HEK293 (cell line): ENCODE results near the gene FBXO17.

Experiments
- KLF7 ChIP-seq: fragments of 450-650 bp; formaldehyde crosslinking; IDR thresholded peaks from 2 replicates; pipeline ENCODE4 v1.5.1; 2016; ENCODE audit warnings: missing biosample characterization, missing genetic modification characterization, borderline replicate concordance
- PATZ1 ChIP-seq: fragments of 450-650 bp; formaldehyde crosslinking; IDR thresholded peaks from 2 replicates; pipeline ENCODE4 v1.5.1; 2016; ENCODE audit warnings: missing biosample characterization, missing genetic modification characterization
- SP3 ChIP-seq: fragments of 450-650 bp; formaldehyde crosslinking; IDR thresholded peaks from 2 replicates; pipeline ENCODE4 v1.5.1; 2016; ENCODE audit warnings: missing biosample characterization, missing genetic modification characterization
- ZBTB17 ChIP-seq: fragments of 450-650 bp; formaldehyde crosslinking; IDR thresholded peaks from 2 replicates; pipeline ENCODE4 v1.5.1; 2016; ENCODE audit warnings: missing biosample characterization, missing genetic modification characterization
- ZFHX2 ChIP-seq: fragments of 450-650 bp; formaldehyde crosslinking; conservative IDR thresholded peaks from 2 replicates; pipeline ENCODE4 v1.5.1; 2016; ENCODE audit warnings: missing biosample characterization, missing genetic modification characterization
- ZIC2 ChIP-seq: fragments of 450-650 bp; formaldehyde crosslinking; IDR thresholded peaks from 2 replicates; pipeline ENCODE4 v1.5.1; 2016; ENCODE audit warnings: missing biosample characterization, missing genetic modification characterization
- ZNF10 ChIP-seq: fragments of 450-650 bp; formaldehyde crosslinking; IDR thresholded peaks from 2 replicates; pipeline ENCODE4 v1.5.1; 2017; ENCODE audit warnings: missing biosample characterization, missing genetic modification characterization
- ZNF114 ChIP-seq: fragments of 450-650 bp; formaldehyde crosslinking; IDR thresholded peaks from 2 replicates; pipeline ENCODE4 v1.5.0; 2017; ENCODE audit warnings: missing biosample characterization, missing genetic modification characterization
- ZNF121 ChIP-seq: fragments of 450-650 bp; formaldehyde crosslinking; IDR thresholded peaks from 2 replicates; pipeline ENCODE4 v1.5.1; 2016; ENCODE audit warnings: missing biosample characterization, missing genetic modification characterization
- ZNF138 ChIP-seq: fragments of 450-650 bp; formaldehyde crosslinking; IDR thresholded peaks from 2 replicates; pipeline ENCODE4 v1.5.1; 2016; ENCODE audit warnings: missing biosample characterization, missing genetic modification characterization, borderline replicate concordance
- ZNF157 ChIP-seq: fragments of 450-650 bp; formaldehyde crosslinking; IDR thresholded peaks from 2 replicates; pipeline ENCODE4 v1.5.1; 2016; ENCODE audit warnings: missing biosample characterization, missing genetic modification characterization
- ZNF16 ChIP-seq: fragments of 450-650 bp; formaldehyde crosslinking; IDR thresholded peaks from 2 replicates; pipeline ENCODE4 v1.5.1; 2016; ENCODE audit warnings: low read depth, missing biosample characterization, missing genetic modification characterization
- ZNF169 ChIP-seq: fragments of 450-650 bp; formaldehyde crosslinking; IDR thresholded peaks from 2 replicates; pipeline ENCODE4 v1.5.1; 2016; ENCODE audit warnings: missing biosample characterization, missing genetic modification characterization
- ZNF184 ChIP-seq: fragments of 450-650 bp; IDR thresholded peaks from 2 replicates; pipeline ENCODE4 v1.5.1; 2018; ENCODE audit warnings: missing biosample characterization, mild to moderate bottlenecking, missing genetic modification characterization
- ZNF266 ChIP-seq: fragments of 450-650 bp; formaldehyde crosslinking; IDR thresholded peaks from 2 replicates; pipeline ENCODE4 v1.5.1; 2016; ENCODE audit warnings: missing biosample characterization, missing genetic modification characterization, low read depth
- ZNF354C ChIP-seq: fragments of 450-650 bp; formaldehyde crosslinking; IDR thresholded peaks from 2 replicates; pipeline ENCODE4 v1.5.1; 2016; ENCODE audit warnings: missing biosample characterization, missing genetic modification characterization, low read depth, borderline replicate concordance
- ZNF394 ChIP-seq: fragments of 450-650 bp; formaldehyde crosslinking; IDR thresholded peaks from 2 replicates; pipeline ENCODE4 v1.5.1; 2016; ENCODE audit warnings: missing biosample characterization, missing genetic modification characterization, mild to moderate bottlenecking, moderate library complexity, borderline replicate concordance
- ZNF398 ChIP-seq: fragments of 450-650 bp; formaldehyde crosslinking; IDR thresholded peaks from 2 replicates; pipeline ENCODE4 v1.5.1; 2017; ENCODE audit warnings: missing biosample characterization, missing genetic modification characterization
- ZNF449 ChIP-seq: fragments of 450-650 bp; formaldehyde crosslinking; IDR thresholded peaks from 2 replicates; pipeline ENCODE4 v1.5.1; 2017; ENCODE audit warnings: missing biosample characterization, mild to moderate bottlenecking, missing genetic modification characterization, moderate library complexity
- ZNF555 ChIP-seq: fragments of 450-650 bp; formaldehyde crosslinking; conservative IDR thresholded peaks from 2 replicates; pipeline ENCODE4 v1.5.1; 2017; ENCODE audit warnings: missing biosample characterization, mild to moderate bottlenecking, missing genetic modification characterization, inconsistent platforms
- ZNF560 ChIP-seq: fragments of 450-650 bp; formaldehyde crosslinking; IDR thresholded peaks from 2 replicates; pipeline ENCODE4 v1.5.1; 2017; ENCODE audit warnings: missing biosample characterization, missing genetic modification characterization, borderline replicate concordance
- ZNF571 ChIP-seq: fragments of 450-650 bp; formaldehyde crosslinking; IDR thresholded peaks from 2 replicates; pipeline ENCODE4 v1.5.0; 2017; ENCODE audit warnings: missing biosample characterization, missing genetic modification characterization
- ZNF624 ChIP-seq: fragments of 450-650 bp; formaldehyde crosslinking; IDR thresholded peaks from 2 replicates; pipeline ENCODE4 v1.5.1; 2017; ENCODE audit warnings: missing biosample characterization, missing genetic modification characterization
- ZNF658 ChIP-seq: fragments of 450-650 bp; formaldehyde crosslinking; IDR thresholded peaks from 2 replicates; pipeline ENCODE4; 2016; ENCODE audit warnings: missing biosample characterization, missing genetic modification characterization
- ZNF660 ChIP-seq: fragments of 450-650 bp; IDR thresholded peaks from 2 replicates; pipeline ENCODE4 v1.5.1; 2018; ENCODE audit warnings: missing biosample characterization, mild to moderate bottlenecking, missing genetic modification characterization
- ZNF670 ChIP-seq: fragments of 450-650 bp; formaldehyde crosslinking; IDR thresholded peaks from 2 replicates; pipeline ENCODE4 v1.5.1; 2016; ENCODE audit warnings: missing biosample characterization, missing genetic modification characterization, low read depth
- ZNF701 ChIP-seq: fragments of 450-650 bp; formaldehyde crosslinking; IDR thresholded peaks from 2 replicates; pipeline ENCODE4 v1.5.1; 2016; ENCODE audit warnings: missing biosample characterization, missing genetic modification characterization
- ZNF704 ChIP-seq: fragments of 450-650 bp; formaldehyde crosslinking; IDR thresholded peaks from 2 replicates; pipeline ENCODE4 v1.5.1; 2016; ENCODE audit warnings: missing biosample characterization, missing genetic modification characterization
- ZNF747 ChIP-seq: fragments of 450-650 bp; formaldehyde crosslinking; IDR thresholded peaks from 2 replicates; pipeline ENCODE4 v1.5.1; 2016; ENCODE audit warnings: missing biosample characterization, missing genetic modification characterization
- ZNF768 ChIP-seq: fragments of 450-650 bp; formaldehyde crosslinking; IDR thresholded peaks from 2 replicates; pipeline ENCODE4 v1.5.1; 2018; ENCODE audit warnings: missing biosample characterization, mild to moderate bottlenecking, missing genetic modification characterization
- ZNF830 ChIP-seq: fragments of 450-650 bp; IDR thresholded peaks from 2 replicates; pipeline ENCODE4 v1.5.0; 2018; ENCODE audit warnings: missing biosample characterization, missing genetic modification characterization, low read depth, mild to moderate bottlenecking, moderate library complexity
- ZXDB ChIP-seq: fragments of 450-650 bp; formaldehyde crosslinking; IDR thresholded peaks from 2 replicates; pipeline ENCODE4 v1.5.1; 2016; ENCODE audit warnings: missing biosample characterization, missing genetic modification characterization

The FBXO17 gene

DNA sequence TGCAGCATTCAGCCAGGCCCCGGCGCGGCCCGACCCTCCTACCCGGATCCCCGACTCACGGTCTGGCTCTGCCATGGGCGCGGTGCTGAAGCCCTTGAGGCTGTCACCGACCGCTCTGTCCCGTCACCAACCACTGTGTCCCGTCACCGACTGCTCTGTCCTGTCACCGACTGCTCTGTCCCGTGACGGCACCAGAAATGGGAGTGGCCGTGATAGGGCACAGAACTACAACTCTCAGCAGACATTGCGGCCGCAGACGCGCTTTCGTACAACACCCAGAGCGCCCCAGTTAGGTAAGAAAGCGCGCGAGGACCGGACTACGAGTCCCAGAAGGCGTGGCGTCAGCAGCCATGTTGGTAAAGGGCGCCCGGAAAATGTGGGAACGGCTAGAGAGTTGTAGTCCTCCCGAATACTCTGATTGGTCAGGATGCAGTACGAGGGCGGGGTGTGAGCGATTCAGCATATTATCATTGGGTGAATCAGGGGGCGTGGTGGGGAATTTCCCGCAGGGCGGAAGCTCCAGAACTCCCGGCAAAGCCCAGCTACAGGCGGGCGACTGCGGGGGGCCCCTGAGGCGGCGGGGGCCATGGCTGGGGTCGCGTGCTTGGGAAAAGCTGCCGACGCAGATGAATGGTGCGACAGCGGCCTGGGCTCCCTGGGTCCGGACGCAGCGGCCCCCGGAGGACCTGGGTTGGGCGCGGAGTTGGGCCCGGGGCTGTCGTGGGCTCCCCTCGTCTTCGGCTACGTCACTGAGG is 75.9 kb downstream of the FBXO17 start, which contains the start of the genes NFKBIB and SIRT2 (continued):
- TF ChIP-seq PATZ1 (tag by site-specific recombination) = peak; percentile 100
- peak; percentile 66 for TF ChIP-seq ZNF394 (tag by site-specific recombination)
- no peak for TF ChIP-seq ZNF169 (tag by site-specific recombination)
- peak; percentile 100 for TF ChIP-seq ZNF121 (tag by site-specific recombination)
- no peak for TF ChIP-seq ZNF624 (tag by site-specific recombination)
- no peak for TF ChIP-seq ZNF398 (tag by site-specific recombination)
- TF ChIP-seq ZNF704 (tag by site-specific recombination) = no peak; the same call in 1 of the 2 replicates
- TF ChIP-seq ZNF560 (tag by site-specific recombination) = no peak
- TF ChIP-seq ZNF658 = no peak
- TF ChIP-seq ZNF266 (tag by site-specific recombination) = no peak
- peak; percentile 98 for TF ChIP-seq ZIC2 (tag by site-specific recombination)
- peak; percentile 99 for TF ChIP-seq ZBTB17
- TF ChIP-seq ZNF16 (tag by site-specific recombination) = no peak; the same call in 1 of the 2 replicates
- TF ChIP-seq ZNF768 (tag by site-specific recombination) = no peak
- no peak; the same call in 1 of the 2 replicates for TF ChIP-seq ZNF184 (tag by site-specific recombination)
- no peak for TF ChIP-seq ZNF830 (tag by site-specific recombination)
- peak; percentile 82 for TF ChIP-seq ZNF660 (tag by site-specific recombination)
- TF ChIP-seq ZNF354C (tag by site-specific recombination) = no peak
- no peak for TF ChIP-seq ZNF114 (tag by site-specific recombination)
- TF ChIP-seq ZFHX2 (tag by site-specific recombination) = peak; percentile 70
- TF ChIP-seq ZNF571 = no peak
- TF ChIP-seq ZNF157 = no peak
- no peak for TF ChIP-seq ZNF670 (tag by site-specific recombination)
- TF ChIP-seq ZNF138 = no peak
- TF ChIP-seq SP3 = peak; percentile 100
- peak; percentile 99 for TF ChIP-seq ZNF449
- TF ChIP-seq ZXDB (tag by site-specific recombination) = peak; percentile 99
- no peak for TF ChIP-seq ZNF555 (tag by site-specific recombination)
- no peak for TF ChIP-seq ZNF701 (tag by site-specific recombination)
- peak; percentile 98; the same call in 1 of the 2 replicates for TF ChIP-seq ZNF10 (tag by site-specific recombination)
- TF ChIP-seq KLF7 (tag by site-specific recombination) = peak; percentile 12; the same call in 1 of the 2 replicates
- TF ChIP-seq ZNF747 (tag by site-specific recombination) = no peak
